ENCODE measurements around the gene PTPN11.
"Not testable (repeated sequence)": the region's sequence is repeated elsewhere in the genome, so short reads cannot be mapped to it uniquely, and the experiment has no call there.

The PTPN11 gene

DNA sequence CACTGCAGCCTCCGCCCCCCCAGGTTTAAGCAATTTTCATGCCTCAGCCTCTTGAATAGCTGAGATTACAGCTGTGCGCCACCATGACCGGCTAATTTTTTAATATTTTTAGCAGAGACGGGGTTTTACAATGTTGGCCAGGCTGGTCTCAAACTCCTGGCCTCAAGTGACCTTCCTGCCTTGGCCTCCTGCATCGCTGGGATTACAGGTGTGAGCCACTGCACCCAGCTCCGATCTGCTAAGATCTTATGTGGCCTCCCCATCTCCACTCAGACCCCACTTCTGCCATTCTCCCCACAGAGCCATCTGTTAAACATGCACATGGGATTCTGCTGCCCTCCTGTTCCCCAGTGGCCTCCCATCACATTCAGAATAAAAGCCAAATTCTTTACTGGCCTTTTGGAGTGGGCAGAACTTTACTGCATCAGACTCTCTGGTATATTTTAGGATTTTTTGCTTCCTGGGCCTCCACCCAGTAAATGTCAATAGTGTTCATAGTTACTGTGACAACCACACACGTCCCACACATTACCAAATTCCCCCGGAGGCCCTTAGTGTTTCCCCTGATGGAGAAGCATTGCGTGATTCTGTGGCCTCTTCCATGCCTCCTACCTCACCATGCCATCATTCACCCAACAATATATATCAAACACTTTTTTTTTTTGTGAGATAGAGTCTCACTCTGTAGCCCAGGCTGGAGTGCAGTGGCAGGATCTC lies 96.3 kb downstream of the PTPN11 start:
- no peak for DNase-seq (ENCODE audit: low spot score)

DNA sequence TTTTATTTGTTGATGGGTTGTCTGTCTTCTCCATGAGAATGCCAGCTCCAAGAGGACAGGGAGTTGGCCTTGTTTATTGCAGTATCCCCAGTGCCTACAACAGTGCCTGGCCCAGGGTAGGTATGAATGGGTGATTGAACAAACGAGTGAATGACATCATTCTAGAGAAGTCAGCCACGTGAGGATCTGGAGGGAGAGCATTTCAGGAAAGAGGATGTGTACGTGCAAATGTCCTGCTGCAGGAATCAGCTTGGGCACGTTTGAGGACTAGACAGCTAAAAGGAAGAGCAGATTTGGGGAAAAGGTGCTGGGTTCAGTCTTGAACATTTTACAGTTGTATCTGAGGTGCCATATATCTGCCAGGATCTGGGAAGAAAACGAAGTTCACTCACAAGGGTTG lies 97.1 kb downstream of the PTPN11 start:
- no peak for DNase-seq (ENCODE audit: low spot score)

DNA sequence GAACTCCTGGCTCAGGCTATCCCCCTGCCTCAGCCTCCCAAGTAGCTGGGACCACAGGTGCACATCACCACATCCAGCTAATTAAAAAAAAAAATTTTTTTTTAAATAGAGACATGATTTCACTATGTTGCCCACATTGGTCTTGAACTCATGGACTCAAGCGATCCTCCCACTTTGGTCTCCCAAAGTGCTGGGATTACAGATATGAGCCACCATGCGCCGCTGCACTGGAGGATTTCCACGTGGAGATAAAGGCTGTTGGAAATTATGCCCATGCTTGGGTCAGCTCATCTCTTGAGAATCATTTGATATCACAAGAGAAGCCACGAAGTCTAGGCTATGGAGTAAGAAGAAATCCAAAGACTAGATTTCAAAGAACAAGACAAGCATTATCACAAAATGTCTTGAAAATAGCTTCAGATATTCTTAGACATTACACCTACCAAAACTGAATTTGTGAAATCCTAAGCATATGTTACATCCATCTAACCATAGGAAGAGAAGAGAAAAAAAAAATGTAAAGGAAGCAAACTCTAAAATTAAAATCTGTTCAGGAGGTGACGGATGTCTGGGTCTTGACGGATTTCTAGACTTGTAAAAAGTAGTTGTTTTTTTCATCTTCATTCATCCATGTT lies 99.1 kb downstream of the PTPN11 start:
- DNase-seq (ENCODE audit: low spot score), result no peak

DNA sequence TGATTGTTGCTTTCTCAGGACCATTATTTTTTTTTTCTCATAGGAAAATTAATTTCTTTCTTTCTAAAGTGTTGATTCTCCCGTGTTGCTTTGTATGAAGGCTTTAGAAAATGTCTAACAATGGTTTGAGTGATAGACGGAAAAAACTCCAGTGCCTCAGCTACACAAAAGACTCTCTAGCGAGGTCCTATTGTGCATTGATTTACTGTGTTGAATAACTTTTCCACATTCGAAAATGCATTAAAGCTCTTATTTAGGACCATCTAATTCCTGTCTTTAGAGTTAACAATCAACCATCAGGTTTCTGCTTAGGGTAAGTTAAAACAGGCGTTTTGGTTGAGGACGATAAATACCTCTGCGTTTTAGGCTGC lies 99.6 kb downstream of the PTPN11 start:
- DNase-seq (ENCODE audit: low spot score), result peak; percentile 91

DNA sequence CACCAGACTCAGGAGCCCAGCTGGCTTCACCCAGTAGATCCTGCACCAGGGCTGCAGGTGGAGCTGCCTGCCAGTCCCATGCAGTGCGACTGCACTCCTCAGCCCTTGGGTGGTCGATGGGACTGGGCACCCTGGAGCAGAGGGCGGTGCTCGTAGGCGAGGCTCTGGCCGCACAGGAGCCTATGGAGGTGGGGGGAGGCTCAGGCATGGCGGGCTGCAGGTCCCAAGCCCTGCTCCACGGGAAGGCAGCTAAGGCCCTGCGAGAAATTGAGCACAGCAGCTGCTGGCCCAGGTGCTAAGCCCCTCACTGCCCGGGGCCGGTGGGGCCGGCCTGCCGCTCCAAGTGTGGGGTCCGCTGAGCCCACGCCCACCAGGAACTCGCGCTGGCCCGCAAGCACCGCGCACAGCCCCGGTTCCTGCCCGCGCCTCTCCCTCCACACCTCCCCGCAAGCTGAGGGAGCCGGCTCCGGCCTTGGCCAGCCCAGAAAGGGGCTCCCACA lies 101.1 kb downstream of the PTPN11 start:
- not testable (repeated sequence) for DNase-seq (ENCODE audit: low spot score)

DNA sequence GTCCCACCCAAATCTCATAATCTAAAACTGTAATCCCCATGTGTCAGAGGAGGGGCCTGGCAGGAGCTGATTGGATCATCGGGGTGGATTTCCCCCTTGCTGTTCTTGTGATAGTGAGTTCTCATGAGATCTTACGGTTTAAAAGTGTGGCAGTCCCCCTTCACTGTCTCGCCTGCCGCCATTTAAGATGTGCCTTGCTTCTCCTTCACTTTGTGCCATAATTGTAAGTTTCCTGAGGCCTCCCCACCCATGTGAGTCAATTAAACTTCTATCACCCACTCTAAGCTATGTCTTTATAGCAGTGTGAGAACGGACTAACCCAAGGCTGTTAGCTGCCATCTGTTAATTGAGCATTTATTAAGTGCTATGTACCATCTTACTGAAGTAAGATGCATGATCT lies 105.1 kb downstream of the PTPN11 start:
- no peak for DNase-seq (ENCODE audit: low spot score)

DNA sequence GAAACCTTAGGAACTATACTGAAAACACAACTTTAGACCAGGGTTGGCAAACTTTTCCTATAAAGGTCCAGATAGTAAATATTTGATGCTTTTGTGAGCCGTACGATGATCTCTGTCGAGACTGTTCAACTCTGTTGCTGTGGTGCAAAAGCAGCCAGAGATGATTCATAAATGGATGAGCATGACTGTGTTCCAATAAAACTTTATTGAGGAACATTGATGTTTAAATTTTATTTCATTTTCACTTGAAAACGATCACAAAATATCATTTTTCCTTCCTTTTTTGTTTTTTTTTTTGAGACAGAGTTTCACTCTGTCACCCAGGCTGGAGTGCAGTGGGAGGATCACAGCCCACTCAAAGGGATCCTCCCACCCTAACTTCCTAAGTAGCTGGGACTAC lies 105.5 kb downstream of the PTPN11 start:
- no peak for DNase-seq (ENCODE audit: low spot score)

DNA sequence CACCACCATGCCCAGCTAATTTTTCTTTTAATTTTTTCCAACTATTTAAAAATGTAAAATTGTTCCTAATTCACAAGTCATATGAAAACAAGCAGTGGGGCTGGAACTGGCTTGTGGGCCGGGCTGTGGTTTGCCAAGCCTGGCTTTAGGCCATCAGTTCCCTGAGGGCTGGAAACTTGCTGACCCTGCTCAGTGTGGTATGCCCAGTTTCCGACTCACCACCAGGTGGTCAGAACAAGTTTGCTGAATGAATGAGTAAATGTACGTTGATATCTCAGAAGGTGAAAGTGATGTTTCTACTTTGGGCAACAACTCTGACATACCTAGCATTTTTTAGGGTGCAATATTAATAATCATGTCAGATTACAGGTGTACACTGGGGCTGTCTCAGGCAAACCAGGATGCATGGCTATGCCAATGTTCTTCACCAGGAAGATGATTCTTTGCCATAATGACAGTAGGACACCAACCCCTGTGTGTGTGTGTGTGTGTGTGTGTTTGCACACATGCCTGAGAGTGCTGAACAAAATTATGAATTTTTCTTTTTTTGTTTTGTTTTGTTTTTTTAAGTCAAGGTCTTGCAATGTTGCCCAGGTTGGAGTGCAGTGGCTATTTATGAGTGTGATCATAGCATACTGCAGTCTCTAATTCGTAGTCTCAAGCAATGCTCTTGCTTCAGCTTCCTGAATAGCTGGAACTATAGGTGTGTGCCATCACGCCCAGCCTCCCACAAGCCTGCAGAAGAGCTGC lies 106.1 kb downstream of the PTPN11 start:
- no peak for DNase-seq (ENCODE audit: low spot score)

DNA sequence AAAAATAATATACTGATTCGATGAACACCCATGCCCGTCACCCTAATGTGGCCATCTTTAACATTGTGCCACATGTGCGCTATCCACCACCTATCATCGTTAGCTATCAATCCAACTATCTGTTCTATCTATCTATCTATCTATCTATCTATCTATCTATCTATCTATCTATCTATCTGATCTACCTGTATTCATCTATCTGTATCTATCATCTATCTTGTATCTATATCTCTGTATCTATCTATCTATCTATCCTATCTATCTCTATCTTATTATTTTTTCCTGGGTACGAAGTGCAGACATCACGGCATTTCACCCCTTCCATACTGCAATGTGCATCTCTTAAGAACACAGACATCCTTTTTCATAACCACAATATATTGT lies 106.7 kb downstream of the PTPN11 start:
- no peak for DNase-seq (ENCODE audit: low spot score)

DNA sequence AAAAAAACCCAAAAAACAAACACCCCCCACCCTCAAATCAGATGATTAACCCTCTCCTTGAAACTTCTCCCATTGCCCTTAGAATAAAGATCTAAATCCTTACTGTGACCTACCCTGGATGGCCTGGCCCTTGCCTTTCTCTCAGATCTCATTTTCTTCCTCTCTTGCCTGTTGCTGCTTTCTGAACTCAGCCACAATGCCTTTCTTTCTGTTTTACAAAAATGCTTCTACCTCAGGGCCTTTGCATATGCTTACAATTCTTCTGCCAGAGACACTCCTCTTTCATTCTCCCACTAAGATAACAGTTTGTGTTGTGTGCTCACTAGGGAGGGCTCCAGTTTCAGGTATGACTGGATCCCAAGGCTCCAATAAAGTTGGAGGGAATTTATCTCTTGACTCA lies 108.3 kb downstream of the PTPN11 start:
- DNase-seq (ENCODE audit: low spot score), result no peak

DNA sequence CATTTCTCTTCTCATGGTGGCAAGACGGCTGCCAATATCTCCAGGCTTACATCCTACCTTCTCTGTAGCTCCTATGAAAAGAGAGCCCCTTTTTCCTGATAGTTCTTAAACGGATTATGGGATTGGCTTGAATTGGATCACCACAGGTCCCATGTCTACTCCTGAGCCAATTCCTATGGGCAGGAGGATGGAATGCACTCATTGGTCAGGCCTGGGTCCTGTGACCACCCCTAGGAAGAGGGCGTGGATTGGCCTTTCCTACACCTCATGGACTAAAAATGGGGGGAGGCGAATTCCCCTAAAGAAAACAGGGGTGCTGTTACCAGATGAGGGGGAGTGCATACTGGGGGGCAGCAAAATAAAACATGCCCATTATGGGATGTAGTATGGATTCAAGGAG lies 108.8 kb downstream of the PTPN11 start:
- DNase-seq (ENCODE audit: low spot score), result no peak

DNA sequence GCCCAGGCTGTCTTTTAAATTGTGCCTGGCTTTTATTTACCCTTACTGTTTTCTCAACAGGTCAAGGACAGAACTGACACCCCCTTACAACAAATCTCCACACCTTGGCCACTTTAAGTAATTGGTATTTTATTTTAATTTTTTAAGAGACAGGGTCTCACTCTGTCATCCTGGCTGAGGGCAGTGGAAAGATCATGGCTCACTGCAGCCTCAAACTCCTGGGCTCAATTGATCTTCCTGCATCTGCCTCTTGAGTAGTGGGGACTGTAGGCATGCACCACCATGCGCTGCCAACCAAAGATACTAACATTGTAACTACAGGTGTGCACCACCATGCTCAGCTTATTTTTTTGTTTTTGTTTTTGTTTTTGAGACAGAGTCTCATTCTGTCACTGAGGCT lies 109.8 kb downstream of the PTPN11 start:
- DNase-seq (ENCODE audit: low spot score), result no peak

DNA sequence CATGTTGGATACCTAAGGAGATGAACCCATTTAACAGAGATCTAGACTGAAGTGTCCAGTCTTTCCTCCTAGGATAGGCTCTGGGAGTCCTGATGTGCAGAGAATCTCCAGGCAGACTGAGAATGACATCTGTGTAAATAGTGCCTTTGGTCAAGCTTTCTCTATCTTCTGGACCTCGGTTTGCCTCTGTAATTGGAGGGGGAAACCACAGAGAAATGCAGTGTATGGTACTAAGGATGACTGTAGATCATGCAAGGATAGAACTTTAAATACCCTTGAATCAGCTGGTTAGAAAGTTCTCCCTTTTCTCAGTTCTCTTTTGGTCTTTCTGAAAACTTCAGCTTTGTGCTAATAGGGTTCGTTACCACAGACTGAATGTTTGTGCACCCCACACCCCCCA lies 112.2 kb downstream of the PTPN11 start:
- no peak for DNase-seq (ENCODE audit: low spot score)

DNA sequence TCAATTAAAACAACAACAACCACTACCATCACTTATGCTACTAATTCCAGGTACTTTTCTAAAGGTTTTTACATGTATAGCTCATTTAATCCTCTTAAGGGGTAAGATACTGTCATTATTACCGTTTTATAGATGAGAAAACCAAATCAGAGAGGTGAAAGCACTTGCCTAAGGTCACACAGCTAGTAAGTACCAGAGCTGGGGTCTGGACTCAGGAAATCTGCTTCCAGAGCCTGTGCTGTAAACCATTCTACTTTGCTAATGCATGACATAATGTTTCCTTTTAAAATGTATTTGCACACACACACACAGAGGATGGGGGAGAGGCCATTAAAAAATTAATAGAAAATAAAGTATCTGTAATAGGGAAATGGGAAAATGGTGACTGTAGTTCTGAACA lies 113.4 kb downstream of the PTPN11 start:
- no peak for DNase-seq (ENCODE audit: low spot score)

DNA sequence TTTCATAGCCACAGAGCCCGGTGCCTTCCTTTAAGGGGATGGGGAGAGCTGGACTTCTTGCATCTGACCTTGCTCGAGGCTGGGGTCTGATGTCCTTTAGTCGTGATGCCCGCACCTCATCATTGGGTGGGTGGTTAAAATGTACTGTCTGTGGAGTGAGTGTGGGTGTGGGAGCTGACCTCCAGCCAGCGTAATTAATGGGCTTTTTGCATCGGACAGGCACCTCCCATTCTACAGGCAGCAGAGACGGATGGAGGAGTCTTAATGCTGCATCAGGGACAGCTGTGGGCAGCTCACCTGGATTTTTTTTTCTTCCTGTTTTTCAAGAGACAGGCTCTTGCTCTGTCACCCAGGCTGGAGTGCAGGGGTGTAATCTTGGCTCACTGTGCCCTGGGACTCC lies 114.8 kb downstream of the PTPN11 start:
- DNase-seq (ENCODE audit: low spot score), result no peak

DNA sequence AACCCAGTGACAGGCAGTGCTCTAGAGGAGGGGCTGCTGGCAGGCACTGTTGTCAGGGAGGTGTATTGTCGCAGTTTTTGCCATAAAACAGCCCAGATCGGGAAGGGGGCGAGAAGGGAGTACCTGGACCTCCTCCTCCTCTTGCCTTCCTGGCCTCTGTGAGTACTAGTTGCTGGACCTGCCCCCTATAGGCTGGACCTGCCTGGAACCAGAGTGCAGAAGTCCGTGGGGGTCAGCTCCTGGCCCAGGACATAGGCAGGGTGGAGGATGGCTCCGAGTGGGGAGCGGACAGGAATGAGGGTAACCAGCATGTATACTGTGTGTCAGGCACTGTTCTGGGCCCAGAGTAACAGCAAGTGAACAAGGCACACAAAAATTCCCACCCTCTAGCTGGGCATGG lies 116.3 kb downstream of the PTPN11 start:
- DNase-seq (ENCODE audit: low spot score), result no peak

DNA sequence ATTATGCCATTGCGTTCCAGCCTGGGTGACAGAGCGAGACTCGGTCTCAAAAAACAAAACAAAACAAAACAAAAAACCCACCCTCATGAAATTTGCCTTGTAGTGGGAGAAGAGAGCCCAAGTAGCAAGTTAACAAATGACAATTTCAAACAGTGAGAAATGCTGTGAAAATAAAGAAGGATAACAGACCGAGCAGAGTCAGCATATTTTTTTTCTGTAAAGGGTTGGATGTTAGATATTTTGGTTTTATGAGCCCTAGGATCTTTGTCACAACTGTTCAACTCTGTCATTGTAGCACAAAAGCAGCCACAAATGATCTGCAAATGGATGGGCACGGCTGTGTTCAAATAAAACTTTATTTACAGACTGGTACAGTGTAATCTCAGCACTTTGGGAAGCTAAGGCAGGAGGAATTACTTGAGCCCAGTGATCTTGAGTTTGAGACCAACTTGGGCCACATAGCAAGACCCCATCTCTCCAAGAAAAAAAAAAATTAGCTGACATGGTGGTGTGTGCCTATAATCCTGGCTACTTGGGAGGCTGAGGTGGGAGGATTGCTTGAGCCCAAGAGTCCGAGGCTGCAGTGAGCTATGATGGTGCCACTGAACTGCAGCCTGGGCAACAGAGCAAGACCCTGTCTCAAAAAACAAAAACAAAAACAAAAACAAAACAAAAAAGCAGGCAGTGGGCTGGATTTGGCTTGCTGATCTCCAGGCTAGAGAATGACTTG lies 117.1 kb downstream of the PTPN11 start:
- no peak for DNase-seq (ENCODE audit: low spot score)

DNA sequence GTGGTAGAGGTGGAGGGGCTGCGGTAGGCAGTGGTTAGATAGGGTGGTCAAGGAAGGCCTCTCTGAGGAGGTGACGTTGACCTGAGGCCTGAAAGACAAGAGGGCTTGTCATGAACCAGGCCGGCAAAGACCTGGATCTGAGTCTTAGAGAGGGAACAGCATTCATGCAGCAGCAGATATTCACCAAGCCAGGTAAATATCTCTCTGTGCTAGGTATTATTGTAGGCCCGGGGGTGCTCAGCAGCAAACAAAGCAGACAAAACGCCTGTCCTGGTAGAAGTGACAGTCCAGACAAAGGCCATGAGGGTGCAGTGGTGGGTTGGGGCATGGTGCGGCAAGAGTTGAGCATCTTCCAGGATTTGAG lies 117.6 kb downstream of the PTPN11 start:
- DNase-seq (ENCODE audit: low spot score), result no peak

DNA sequence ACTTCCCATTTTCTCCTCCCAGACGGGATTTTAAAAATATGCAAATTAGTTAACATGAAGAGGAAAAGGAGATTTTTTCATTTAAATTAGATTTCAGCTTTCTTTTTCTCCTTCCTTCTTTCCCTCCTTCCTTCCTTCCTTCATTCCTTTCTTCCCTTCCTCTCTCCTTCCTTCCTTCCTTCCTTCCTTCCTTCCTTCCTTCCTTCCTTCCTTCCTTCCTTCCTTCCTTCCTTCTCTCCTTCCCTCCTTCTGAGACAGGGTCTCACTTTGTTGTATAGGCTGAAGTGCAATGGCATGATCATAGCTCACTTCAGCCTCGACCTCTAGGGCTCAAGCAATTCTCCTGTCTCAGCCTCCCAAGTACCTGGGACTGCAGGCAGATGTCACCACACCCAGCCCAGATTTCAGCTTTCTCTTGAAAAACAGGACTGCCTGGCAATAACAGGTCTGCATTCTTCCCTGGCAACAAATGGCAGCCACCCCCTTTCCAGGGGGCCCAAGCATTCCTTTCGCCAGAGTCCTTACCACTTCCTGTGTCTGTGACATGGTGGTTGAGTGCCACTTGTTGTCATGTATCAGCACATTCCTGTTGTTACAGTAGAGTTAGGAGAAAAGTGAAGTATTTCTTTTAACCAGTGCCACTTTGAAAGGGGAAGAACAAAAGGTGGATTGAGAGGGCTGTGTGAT lies 119.1 kb downstream of the PTPN11 start:
- DNase-seq (ENCODE audit: low spot score), result no peak

DNA sequence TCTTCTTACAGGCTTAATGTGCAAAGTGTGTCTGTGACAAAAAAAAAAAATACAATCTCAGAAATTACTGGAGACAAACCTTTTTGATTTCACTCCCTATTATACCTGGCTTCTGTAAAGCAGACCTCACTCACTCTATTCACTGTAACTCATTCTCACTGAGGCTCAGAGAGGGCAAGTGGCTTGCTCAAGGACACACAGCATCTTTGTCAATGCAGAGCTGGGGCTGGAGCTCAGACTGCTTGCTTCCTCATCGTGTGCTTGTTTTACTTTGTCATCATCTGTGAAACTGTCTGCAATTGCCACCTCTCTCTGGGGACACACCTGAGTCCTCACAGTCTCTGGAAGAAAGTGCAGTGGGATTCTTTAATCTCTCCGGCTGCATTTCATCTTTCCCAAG lies 120.0 kb downstream of the PTPN11 start:
- DNase-seq (ENCODE audit: low spot score), result no peak

DNA sequence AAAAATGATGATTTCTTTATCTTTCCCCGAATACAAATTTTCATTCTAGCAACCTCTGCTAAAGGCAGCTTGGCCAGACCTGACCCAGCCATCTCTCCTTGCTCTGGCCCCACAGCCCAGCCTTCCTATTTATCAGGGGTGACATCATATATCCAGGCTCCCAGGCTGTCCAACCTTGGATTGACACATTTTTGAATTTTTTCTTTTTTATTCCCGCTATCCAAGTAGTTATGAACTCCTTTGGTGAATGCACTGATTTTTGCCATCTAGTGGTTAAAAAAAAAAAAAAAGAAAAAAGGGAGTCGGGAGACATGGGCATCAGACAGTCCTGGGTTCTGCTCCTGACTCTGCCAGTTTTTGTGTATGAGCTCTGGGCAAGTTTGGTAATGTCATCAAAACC lies 120.5 kb downstream of the PTPN11 start:
- no peak for DNase-seq (ENCODE audit: low spot score)

DNA sequence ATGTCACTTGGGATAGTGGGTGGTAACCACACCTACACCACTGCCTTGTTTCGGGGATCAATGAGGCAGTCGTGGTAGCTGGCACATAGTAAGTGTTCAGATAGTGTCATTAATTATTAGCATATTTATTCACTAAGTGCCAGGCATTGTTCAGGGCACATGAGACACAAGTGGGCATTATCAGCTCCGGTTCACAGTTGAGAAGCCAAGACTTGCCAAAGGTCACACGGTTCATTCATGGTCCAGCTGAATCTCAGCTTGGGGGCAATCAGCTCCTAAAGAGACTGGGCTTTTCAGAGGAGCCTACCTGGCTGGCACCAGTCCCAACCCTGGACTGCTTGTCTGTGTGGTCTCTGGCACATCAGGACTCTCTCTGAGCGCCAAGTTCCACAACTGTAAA lies 121.3 kb downstream of the PTPN11 start:
- no peak for DNase-seq (ENCODE audit: low spot score)
